Muscle of leg (tissue), 11 donors: Measurements from ENCODE around the gene HMG20B. TPM values are rescaled to one million over a fixed set of nuclear protein-coding genes. Genes with fewer than 3 reads are reported as not detected.

Experiments used
- DNase-seq: peaks from one replicate; pipeline ENCODE4 v3.0.0; 2013
- H3K27ac ChIP-seq: one replicate; pipeline ENCODE4 v1.5.1; 2013; ENCODE audit warnings: mild to moderate bottlenecking, low read length, control low read depth
- H3K27me3 ChIP-seq: one replicate; pipeline ENCODE4 v1.6.1; 2013; ENCODE audit warnings: low read length; ENCODE audit not compliant: control insufficient read depth, insufficient read depth
- H3K36me3 ChIP-seq: one replicate; pipeline ENCODE4 v1.6.1; 2013; ENCODE audit warnings: low read length; ENCODE audit not compliant: control insufficient read depth, insufficient read depth
- H3K4me1 ChIP-seq: one replicate; pipeline ENCODE4 v1.6.1; 2013; ENCODE audit warnings: low read length; ENCODE audit not compliant: control insufficient read depth, insufficient read depth
- H3K4me3 ChIP-seq: one replicate; pipeline ENCODE4 v1.5.1; 2013; ENCODE audit warnings: low read length, control low read depth
- H3K9me3 ChIP-seq: replicated peaks from 2 replicates; pipeline ENCODE4 v1.6.1; 2013; ENCODE audit warnings: low read depth, low read length; ENCODE audit not compliant: control insufficient read depth
- WGBS: methylation state at CpG from one replicate; pipeline ENCODE4 v1.1.5; 2013; ENCODE audit warnings: missing lambda C conversion rate; ENCODE audit not compliant: insufficient coverage; 5-methylcytosine and 5-hydroxymethylcytosine counted together
- polyA plus RNA-seq, 8 donors: library from polyadenylated mRNA; unstranded; fragments of 120-200 nt; gene quantifications; one replicate each; pipeline versions ENCODE4 v1.2.1 to v1.2.3, GENCODE V29; 2013; ENCODE audit warnings: inconsistent platforms in 1 of 8, low replicate concordance in 1 of 8; ENCODE audit not compliant: insufficient read length in 8 of 8, insufficient read depth in 1 of 8
- total RNA-seq: library from RNA; stranded (reverse); fragments of 120-200 nt; gene quantifications from one replicate; pipeline ENCODE4 v1.2.4, GENCODE V29; 2013

Gene HMG20B
- total and polyA plus RNA-seq, 9 donors = 34.2 to 47.7 (median 39.9) TPM

DNA sequence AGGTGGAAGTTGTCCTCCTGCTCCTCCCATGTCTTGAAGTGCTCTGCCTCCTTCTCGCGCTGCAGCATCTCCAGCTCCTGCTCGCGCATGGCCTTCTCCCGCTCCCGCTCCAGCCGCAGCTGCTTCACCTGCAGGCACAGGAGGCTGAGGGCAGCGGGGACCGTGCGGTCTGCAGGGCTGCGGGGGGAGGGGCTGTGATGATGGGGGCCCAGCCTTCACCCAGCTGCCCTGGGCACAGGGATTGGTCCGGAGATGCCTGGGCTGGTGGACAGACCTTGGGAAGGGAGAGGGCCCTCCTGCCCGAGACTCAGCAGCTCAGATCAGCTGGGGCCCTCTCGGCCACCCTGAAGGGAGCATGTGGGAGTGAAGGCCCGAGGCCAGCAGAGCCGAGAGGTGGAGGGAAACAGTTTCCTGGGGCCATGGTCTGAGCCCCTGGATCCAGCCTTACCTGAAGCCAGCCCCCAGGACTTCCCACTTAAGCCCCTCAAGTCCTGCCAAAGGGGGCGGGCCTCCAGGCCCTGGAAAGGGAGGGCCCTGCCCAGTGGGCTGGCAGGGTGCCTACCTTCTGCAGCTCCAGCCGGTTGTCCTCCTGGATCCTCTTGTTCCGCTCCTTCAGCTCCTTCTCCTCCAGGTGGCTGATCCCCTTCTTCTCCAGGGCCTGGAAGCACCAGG is 47.5 kb downstream of the HMG20B start:
- no peak overlapping the region for H3K4me3 ChIP-seq
- peaks cover 11% of the 10 kb centered on the region for H3K4me1 ChIP-seq
- H3K27me3 ChIP-seq = no peaks in the 10 kb centered on the region
- 82% methylated on average over 17 of the region's 19 CpGs for WGBS
- no peak for DNase-seq
- H3K27ac ChIP-seq = no peak overlapping the region
- no peaks in the 10 kb centered on the region for H3K9me3 ChIP-seq
- H3K36me3 ChIP-seq = peaks cover 44% of the 10 kb centered on the region

- Histone ChIP-seq H3K9me3 (no peaks in the 10 kb centered on the region), H3K27ac (no peak overlapping the region), H3K4me1 (peaks cover 18% of the 10 kb centered on the region), H3K36me3 (peaks cover 40% of the 10 kb centered on the region), H3K27me3 (no peaks in the 10 kb centered on the region), H3K4me3 (no peak overlapping the region)
- no peak for DNase-seq
- 81% methylated on average over 18 of the region's 24 CpGs for WGBS
Measured at GRCh38 chr19:3620817-3621547, 48.2 kb downstream of the HMG20B start.

DNA sequence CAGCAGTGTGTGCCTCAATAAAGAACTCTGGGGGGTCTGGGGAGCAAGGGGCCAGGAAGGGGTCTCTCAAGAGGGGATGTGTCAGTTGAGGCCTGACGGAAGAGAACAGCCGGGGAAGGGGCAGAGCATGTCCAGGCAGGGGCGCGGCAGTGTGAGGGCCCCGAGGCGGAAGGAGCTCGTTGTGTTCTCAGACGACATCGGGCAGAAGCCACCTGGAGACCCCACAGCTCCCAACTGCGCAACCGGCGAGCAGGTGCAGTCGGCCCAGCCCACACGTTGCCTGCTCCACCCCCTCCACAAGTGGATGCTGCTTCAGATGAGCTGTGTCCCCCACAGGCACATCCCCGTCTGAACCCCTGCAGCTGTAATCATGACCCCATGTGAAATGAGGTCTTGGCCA is 48.9 kb downstream of the HMG20B start:
- Histone ChIP-seq H3K27me3 (no peaks in the 10 kb centered on the region), H3K4me3 (no peak overlapping the region), H3K36me3 (peaks cover 40% of the 10 kb centered on the region), H3K4me1 (peaks cover 19% of the 10 kb centered on the region), H3K27ac (no peak overlapping the region), H3K9me3 (no peaks in the 10 kb centered on the region)
- WGBS = 94% methylated on average over 14 of the region's 15 CpGs
- DNase-seq = no peak

DNA sequence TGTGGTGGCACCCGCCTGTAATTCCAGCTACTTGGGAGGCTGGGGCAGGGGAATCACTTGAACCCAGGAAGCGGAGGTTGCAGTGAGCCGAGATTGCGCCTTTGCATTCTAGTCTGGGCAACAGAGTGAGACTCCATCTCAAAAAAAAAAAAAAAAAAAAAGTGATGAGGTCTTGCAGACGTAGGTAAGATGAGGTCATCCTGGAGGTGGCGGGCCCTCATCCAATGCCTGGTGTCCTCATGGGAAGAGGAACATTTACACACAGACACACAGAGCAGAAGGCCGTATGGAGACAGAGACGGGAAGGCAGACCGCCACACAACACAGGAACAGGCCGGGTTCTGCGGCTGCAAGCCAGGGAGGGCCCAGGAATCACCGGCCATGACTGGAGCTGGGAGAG is 49.5 kb downstream of the HMG20B start:
- H3K27ac ChIP-seq = no peak overlapping the region
- no peaks in the 10 kb centered on the region for H3K9me3 ChIP-seq
- WGBS = 95% methylated on average over 5 of the region's 12 CpGs
- H3K4me3 ChIP-seq = no peak overlapping the region
- DNase-seq = no peak
- peaks cover 22% of the 10 kb centered on the region for H3K4me1 ChIP-seq
- H3K27me3 ChIP-seq = no peaks in the 10 kb centered on the region
- H3K36me3 ChIP-seq = peaks cover 40% of the 10 kb centered on the region

GRCh38 chr19:3623716-3624115 is 51.0 kb downstream of the HMG20B start:
- 91% methylated on average over 34 of the region's 34 CpGs for WGBS
- Histone ChIP-seq H3K27me3 (no peaks in the 10 kb centered on the region), H3K36me3 (peaks cover 35% of the 10 kb centered on the region), H3K9me3 (no peaks in the 10 kb centered on the region), H3K27ac (no peak overlapping the region), H3K4me3 (no peak overlapping the region), H3K4me1 (peaks cover 18% of the 10 kb centered on the region)
- DNase-seq = no peak

DNA sequence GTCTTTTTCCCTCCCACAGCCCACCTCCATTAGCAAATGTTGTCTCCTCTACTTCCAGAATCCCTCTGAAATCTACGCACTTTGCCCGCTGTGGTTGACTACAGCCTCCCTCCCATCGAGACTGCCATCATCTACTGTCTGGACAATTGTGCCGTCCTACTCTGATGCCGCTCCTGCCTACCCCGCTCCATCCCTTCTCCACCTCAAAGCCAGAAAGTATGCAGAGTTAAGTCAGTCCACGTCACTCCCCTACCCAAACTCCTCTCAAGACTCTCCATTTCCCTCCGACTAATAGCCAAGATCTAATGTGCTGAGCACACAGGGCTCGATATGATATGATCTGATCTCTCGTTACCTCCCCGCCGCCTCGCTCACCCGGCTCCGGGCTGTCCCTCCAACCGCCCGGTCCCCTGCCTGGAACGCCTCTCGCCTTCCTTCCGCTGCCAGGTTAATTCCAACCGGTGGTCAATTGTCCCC is 53.3 kb downstream of the HMG20B start:
- Histone ChIP-seq H3K36me3 (peaks cover 22% of the 10 kb centered on the region), H3K27ac (peak overlapping the region; percentile 98), H3K9me3 (no peaks in the 10 kb centered on the region), H3K4me3 (peak overlapping the region; percentile 92), H3K4me1 (peaks cover 18% of the 10 kb centered on the region), H3K27me3 (no peaks in the 10 kb centered on the region)
- DNase-seq = no peak
- WGBS = 3% methylated on average over 21 of the region's 21 CpGs

GRCh38 chr19:3626473-3627350 is 54.0 kb downstream of the HMG20B start, which contains the start of gene CACTIN:
CACTIN (minus strand) TSS chr19:3626790; CDS start chr19:3626762, 28 bp downstream.
- WGBS = under 1% methylated on average over 75 of the region's 80 CpGs
- DNase-seq = peak; percentile 99
- Histone ChIP-seq H3K9me3 (no peaks in the 10 kb centered on the region), H3K36me3 (peaks cover 22% of the 10 kb centered on the region), H3K4me1 (peaks cover 18% of the 10 kb centered on the region), H3K27me3 (no peaks in the 10 kb centered on the region), H3K4me3 (peak within 1 kb of the TSS; percentile 92), H3K27ac (peak within 1 kb of the TSS; percentile 98)

- no peak for DNase-seq
- H3K4me1 ChIP-seq = peaks cover 18% of the 10 kb centered on the region
Measured at GRCh38 chr19:3627351-3627723, 54.6 kb downstream of the HMG20B start.

More at GRCh38 chr19:3627351-3627723, 54.6 kb downstream of the HMG20B start:
- 57% methylated on average over 2 of the region's 7 CpGs for WGBS
- Histone ChIP-seq H3K36me3 (peaks cover 24% of the 10 kb centered on the region), H3K9me3 (no peaks in the 10 kb centered on the region), H3K27me3 (no peaks in the 10 kb centered on the region), H3K27ac (peak overlapping the region; percentile 4), H3K4me3 (peak overlapping the region; percentile 21)
